Breast epithelium (tissue), 4 donors: Measurements from ENCODE around the gene HHEX. TPM values are rescaled to one million over a fixed set of nuclear protein-coding genes. Genes with fewer than 3 reads are reported as not detected.
A peak's percentile ranks its signal among the peaks of the same experiment; 100 is the strongest.

Source experiments
- DNase-seq, 2 donors: peaks; one replicate each; pipeline ENCODE4 v3.0.0-alpha.2; 2019; ENCODE audit warnings: low spot score in 2 of 2
- H3K27ac ChIP-seq, 2 donors: fragments of 200-600 bp; sonication (generic) in 1 of 2; one replicate each; pipeline ENCODE4 v1.5.1; 2016 to 2019; ENCODE audit warnings: mild to moderate bottlenecking in 1 of 2
- H3K27me3 ChIP-seq, 2 donors: fragments of 200-600 bp; sonication (generic) in 1 of 2; one replicate each; pipeline versions ENCODE4 v1.5.1 to v1.6.0; 2017 to 2019; ENCODE audit warnings: control low read depth in 1 of 2, mild to moderate bottlenecking in 1 of 2
- H3K36me3 ChIP-seq: fragments of 200-600 bp; one replicate; pipeline ENCODE4 v1.5.1; 2019
- H3K4me1 ChIP-seq, 2 donors: fragments of 200-600 bp; sonication (generic); one replicate each; pipeline ENCODE4 v1.5.1; 2016 to 2019; ENCODE audit warnings: control low read depth in 1 of 2
- H3K4me3 ChIP-seq, 3 donors: fragments of 200-600 bp; sonication (generic); 1 replicate in 2 of 3; 2 replicates in 1 of 3; pipeline ENCODE4 v1.5.1; 2016 to 2019; ENCODE audit warnings: mild to moderate bottlenecking in 3 of 3, moderate library complexity in 2 of 3
- H3K9me3 ChIP-seq, 2 donors: fragments of 200-600 bp; sonication (generic) in 1 of 2; one replicate each; pipeline ENCODE4 v1.5.1; 2016 to 2019; ENCODE audit warnings: control low read depth in 1 of 2
- CTCF ChIP-seq, 3 donors: fragments of 450-650 bp; IDR thresholded peaks; one replicate each; pipeline ENCODE4 v1.5.1; 2016 to 2017; ENCODE audit warnings: antibody characterized with exemption in 3 of 3, mild to moderate bottlenecking in 3 of 3, moderate library complexity in 3 of 3
- POLR2A ChIP-seq: fragments of 450-650 bp; IDR thresholded peaks from one replicate; pipeline ENCODE4 v1.6.1; 2016; ENCODE audit warnings: antibody characterized with exemption, mild to moderate bottlenecking, moderate library complexity
- POLR2AphosphoS5 ChIP-seq, 3 donors: sonication (generic); formaldehyde crosslinking; IDR thresholded peaks; one replicate each; pipeline ENCODE4 v1.6.1; 2017; ENCODE audit warnings: antibody characterized with exemption in 3 of 3
- intact Hi-C: fragments of 100-400 bp; cut with DNase I; formaldehyde crosslinking; loops from one replicate; pipeline ENCODE4 v1.15.1; 2023; ENCODE audit warnings: low total_unique reads
- total RNA-seq, 3 donors: library from RNA; depleted of rRNA; stranded (reverse); fragments of >200 nt; gene quantifications; one replicate each; pipeline ENCODE4 v1.1.0, GENCODE V29; 2016

Gene HHEX
- total RNA-seq, 3 donors from 2014 or later, result 4.4 to 10.6 (median 5.6) TPM

- Histone ChIP-seq H3K4me1 (no peaks in the 10 kb centered on the region), H3K36me3 (no peaks in the 10 kb centered on the region)
- DNase-seq, result no peak
Observed at GRCh38 chr10:92677708-92678107, 12.0 kb upstream of the HHEX start.

GRCh38 chr10:92678206-92678605, 11.5 kb upstream of the HHEX start:
- intact Hi-C loops, result no loop called here
- Histone ChIP-seq H3K4me1 (no peaks in the 10 kb centered on the region), H3K27ac (no peak overlapping the region), H3K9me3 (no peaks in the 10 kb centered on the region), H3K4me3 (no peak overlapping the region), H3K36me3 (no peaks in the 10 kb centered on the region), H3K27me3 (no peaks in the 10 kb centered on the region)
- TF ChIP-seq POLR2AphosphoS5 (IDR thresholded peaks at IDR 0.05), result no peak
- no peak for TF ChIP-seq CTCF (IDR thresholded peaks at IDR 0.05)
- TF ChIP-seq POLR2A, result no peak
- no peak for DNase-seq

More at GRCh38 chr10:92677708-92678107, 12.0 kb upstream of the HHEX start:
- intact Hi-C loops, result no loop called here
- Histone ChIP-seq H3K27ac (no peak overlapping the region), H3K9me3 (no peaks in the 10 kb centered on the region), H3K27me3 (no peaks in the 10 kb centered on the region), H3K4me3 (no peak overlapping the region)
- TF ChIP-seq POLR2A, result no peak
- no peak for TF ChIP-seq CTCF (IDR thresholded peaks at IDR 0.05)
- no peak for TF ChIP-seq POLR2AphosphoS5 (IDR thresholded peaks at IDR 0.05)

- Histone ChIP-seq H3K4me1 (no peaks in the 10 kb centered on the region), H3K36me3 (no peaks in the 10 kb centered on the region), H3K27me3 (no peaks in the 10 kb centered on the region), H3K4me3 (no peak overlapping the region), H3K9me3 (peaks cover 0 to 13% of the 10 kb centered on the region in 2 donors), H3K27ac (no peak overlapping the region)
- intact Hi-C loops, result no loop called here
- DNase-seq, result no peak
- no peak for TF ChIP-seq CTCF (IDR thresholded peaks at IDR 0.05)
- TF ChIP-seq POLR2AphosphoS5 (IDR thresholded peaks at IDR 0.05), result no peak
- no peak for TF ChIP-seq POLR2A
Observed at GRCh38 chr10:92681306-92681834, 8.4 kb upstream of the HHEX start.

- Histone ChIP-seq H3K27ac (peak overlapping the region in 1 of 2 donors; percentile 70), H3K27me3 (peaks cover 0 to 7% of the 10 kb centered on the region in 2 donors), H3K4me3 (peak overlapping the region; percentile 61 to 75 (median 71)), H3K36me3 (no peaks in the 10 kb centered on the region), H3K9me3 (peaks cover 0 to 13% of the 10 kb centered on the region in 2 donors), H3K4me1 (no peaks in the 10 kb centered on the region)
- no peak for DNase-seq
- TF ChIP-seq POLR2A (no peak), CTCF (IDR thresholded peaks at IDR 0.05) (no peak), POLR2AphosphoS5 (IDR thresholded peaks at IDR 0.05) (no peak)
- intact Hi-C loops, result no loop called here
Observed at GRCh38 chr10:92688573-92688926, 1.2 kb upstream of the HHEX start.

- intact Hi-C loops, result no loop called here
- H3K9me3 ChIP-seq, result peaks cover 0 to 13% of the 10 kb centered on the region in 2 donors
- peak overlapping the region; percentile 61 to 75 (median 71) for H3K4me3 ChIP-seq
- no peaks in the 10 kb centered on the region for H3K4me1 ChIP-seq
- TF ChIP-seq POLR2A, result no peak
- no peak for TF ChIP-seq CTCF (IDR thresholded peaks at IDR 0.05)
- TF ChIP-seq POLR2AphosphoS5 (IDR thresholded peaks at IDR 0.05), result no peak
- H3K27me3 ChIP-seq, result peaks cover 0 to 7% of the 10 kb centered on the region in 2 donors
- peak overlapping the region; percentile 70 to 79 for H3K27ac ChIP-seq
- H3K36me3 ChIP-seq, result no peaks in the 10 kb centered on the region
- DNase-seq, result no peak
Observed at GRCh38 chr10:92688927-92689662, 660 bp upstream of the HHEX start.
